ENCODE results near the gene OXER1.
"Not testable (repeated sequence)": the region's sequence is repeated elsewhere in the genome, so short reads cannot be mapped to it uniquely, and the experiment has no call there.

Gene OXER1

GRCh38 chr2:42747422-42747821 is 16.5 kb downstream of the OXER1 start:
- no peak for DNase-seq

GRCh38 chr2:42744545-42745082 is 19.3 kb downstream of the OXER1 start:
- no peak for DNase-seq

- no peak for DNase-seq
Observed at GRCh38 chr2:42743659-42743990, 20.3 kb downstream of the OXER1 start.

GRCh38 chr2:42742740-42743658 is 20.9 kb downstream of the OXER1 start:
- no peak for DNase-seq

- DNase-seq = no peak
Observed at GRCh38 chr2:42741140-42741539, 22.8 kb downstream of the OXER1 start.

GRCh38 chr2:42736598-42737322 is 27.2 kb downstream of the OXER1 start:
- no peak for DNase-seq

GRCh38 chr2:42733852-42734251 is 30.1 kb downstream of the OXER1 start:
- DNase-seq = no peak

GRCh38 chr2:42731316-42731715 is 32.6 kb downstream of the OXER1 start:
- DNase-seq = not testable (repeated sequence)

- DNase-seq = no peak
Observed at GRCh38 chr2:42726680-42727079, 37.3 kb downstream of the OXER1 start.

- DNase-seq = no peak
Observed at GRCh38 chr2:42725657-42726056, 38.3 kb downstream of the OXER1 start.

- DNase-seq = no peak
Observed at GRCh38 chr2:42724886-42725285, 39.0 kb downstream of the OXER1 start.

- DNase-seq = no peak
Observed at GRCh38 chr2:42723465-42723864, 40.5 kb downstream of the OXER1 start.

- DNase-seq = no peak
Observed at GRCh38 chr2:42722320-42723190, 41.4 kb downstream of the OXER1 start.

GRCh38 chr2:42721898-42722297 is 42.0 kb downstream of the OXER1 start:
- DNase-seq = no peak

GRCh38 chr2:42714686-42715085 is 49.2 kb downstream of the OXER1 start:
- no peak for DNase-seq

- DNase-seq = no peak
Observed at GRCh38 chr2:42713920-42714319, 50.0 kb downstream of the OXER1 start.

GRCh38 chr2:42712934-42713333 is 51.0 kb downstream of the OXER1 start:
- DNase-seq = no peak

Data from NCI-H1092 treated with DMSO at 0.1 percent for 48 hours (cell line).